Kidney epithelial cell (primary cell): Measurements from ENCODE around the gene MRM2. TPM values are rescaled to one million over a fixed set of nuclear protein-coding genes. Genes with fewer than 3 reads are reported as not detected.

ENCODE experiments used
- DNase-seq: peaks from one replicate; pipeline ENCODE4 v3.0.0-alpha.2; 2010; ENCODE audit warnings: low read depth
- H3K27me3 ChIP-seq: 2 replicates; pipeline ENCODE4 v1.6.0; 2011; ENCODE audit warnings: low read length; ENCODE audit not compliant: control insufficient read depth, insufficient read depth
- H3K36me3 ChIP-seq: 2 replicates; pipeline ENCODE4 v1.5.1; 2011; ENCODE audit warnings: low read length; ENCODE audit not compliant: control insufficient read depth, insufficient read depth
- H3K4me3 ChIP-seq: 2 replicates; pipeline ENCODE4 v1.5.1; 2011; ENCODE audit warnings: low read depth, mild to moderate bottlenecking, control low read depth, low read length
- CTCF ChIP-seq: IDR thresholded peaks from 2 replicates; pipeline ENCODE4 v1.5.1; 2011; ENCODE audit warnings: mild to moderate bottlenecking, moderate library complexity, low read length, control low read depth, inconsistent platforms; ENCODE audit not compliant: insufficient read depth, poor library complexity, severe bottlenecking
- total RNA-seq: library from RNA; depleted of rRNA; stranded (reverse); fragments of >200 nt; gene quantifications from 2 replicates; pipeline ENCODE4 v1.2.3, GENCODE V29; 2015

Gene MRM2
- total RNA-seq, 1 donor from 2014 or later: 26.3 TPM

GRCh38 chr7:2190531-2190930 lies 51.5 kb downstream of the MRM2 start:
- no peak for TF ChIP-seq CTCF
- Histone ChIP-seq H3K4me3 (no peak overlapping the region), H3K36me3 (no peaks in the 10 kb centered on the region), H3K27me3 (no peaks in the 10 kb centered on the region)
- DNase-seq: no peak

- TF ChIP-seq CTCF: no peak
- no peak for DNase-seq
- H3K4me3 ChIP-seq: no peak overlapping the region
- H3K36me3 ChIP-seq: no peaks in the 10 kb centered on the region
- no peaks in the 10 kb centered on the region for H3K27me3 ChIP-seq
These were observed 55.8 kb downstream of the MRM2 start for GRCh38 chr7:2186166-2186565.

- Histone ChIP-seq H3K36me3 (no peaks in the 10 kb centered on the region), H3K4me3 (no peak overlapping the region), H3K27me3 (no peaks in the 10 kb centered on the region)
- no peak for TF ChIP-seq CTCF
- no peak for DNase-seq
These were observed 56.3 kb downstream of the MRM2 start for GRCh38 chr7:2185715-2186114.

Other genes starting within 250 kb of the MRM2 start
- gene MAD1L1, start 9.3 kb downstream of the MRM2 start, total RNA-seq: 59.5 and 61.2 TPM in 2 replicates
- 15.5 and 21.0 TPM in 2 replicates for gene NUDT1, start within 50 bp of the MRM2 start, total RNA-seq
- gene SNX8, start 72.2 kb upstream of the MRM2 start, total RNA-seq: 43.8 and 47.7 TPM in 2 replicates
- gene EIF3B, start 112.6 kb upstream of the MRM2 start, total RNA-seq: 149 and 153 TPM in 2 replicates
- gene CHST12, start 161.4 kb upstream of the MRM2 start, total RNA-seq: 7.5 and 11.6 TPM in 2 replicates
- gene GRIFIN, start 234.2 kb upstream of the MRM2 start, total RNA-seq: not detected in 2 replicates